CD14-positive monocyte (primary cell): ENCODE measurements around the gene TOPBP1. TPM values are rescaled to one million over a fixed set of nuclear protein-coding genes. Genes with fewer than 3 reads are reported as not detected.

Source experiments
- DNase-seq, 3 donors: peaks; one replicate each; pipeline ENCODE4 v3.0.0-alpha.2; 2011 to 2022
- H2AFZ ChIP-seq: 2 replicates; pipeline ENCODE4 v1.6.0; 2012; ENCODE audit warnings: mild to moderate bottlenecking, low read depth, low read length, inconsistent platforms; ENCODE audit not compliant: insufficient read depth, poor library complexity, severe bottlenecking
- H3K27ac ChIP-seq, 2 donors: 1 replicate in 1 of 2; 2 replicates in 1 of 2; pipeline ENCODE4 v1.5.1; 2012 to 2013; ENCODE audit warnings: low read length in 2 of 2, control low read depth in 1 of 2, inconsistent platforms in 1 of 2, low read depth in 1 of 2, mild to moderate bottlenecking in 1 of 2
- H3K27me3 ChIP-seq, 2 donors: one replicate each; pipeline versions ENCODE4 v1.6.0 to v1.6.1; 2011 to 2013; ENCODE audit warnings: low read length in 2 of 2; ENCODE audit not compliant: control insufficient read depth in 2 of 2, insufficient read depth in 2 of 2
- H3K36me3 ChIP-seq, 2 donors: replicated peaks in 1 of 2; 1 replicate in 1 of 2; 2 replicates in 1 of 2; pipeline versions ENCODE4 v1.5.1 to v1.6.1; 2012 to 2013; ENCODE audit warnings: low read length in 2 of 2, control low read depth in 1 of 2, inconsistent platforms in 1 of 2, mild to moderate bottlenecking in 1 of 2; ENCODE audit not compliant: insufficient read depth in 2 of 2, control insufficient read depth in 1 of 2
- H3K4me1 ChIP-seq, 2 donors: 1 replicate in 1 of 2; 2 replicates in 1 of 2; pipeline versions ENCODE4 v1.5.1 to v1.6.1; 2012 to 2013; ENCODE audit warnings: low read length in 2 of 2, control low read depth in 1 of 2, inconsistent platforms in 1 of 2, mild to moderate bottlenecking in 1 of 2, moderate library complexity in 1 of 2; ENCODE audit not compliant: insufficient read depth in 2 of 2, control insufficient read depth in 1 of 2
- H3K4me2 ChIP-seq: replicated peaks from 2 replicates; pipeline ENCODE3; 2012; ENCODE audit warnings: low read length, moderate library complexity, mild to moderate bottlenecking; ENCODE audit not compliant: poor library complexity, severe bottlenecking; ENCODE audit errors: extremely low read depth
- H3K4me3 ChIP-seq, 3 experiments: fragments of 200-600 bp in 1 of 3; sonication (generic) in 1 of 3; replicated peaks in 1 of 3; 1 replicate in 2 of 3; 2 replicates in 1 of 3; pipeline ENCODE4 v1.5.1; 2011 to 2013; ENCODE audit warnings: low read length in 3 of 3, mild to moderate bottlenecking in 3 of 3, control low read depth in 2 of 3, low read depth in 2 of 3, inconsistent platforms in 1 of 3, moderate library complexity in 1 of 3
- H3K79me2 ChIP-seq: 2 replicates; pipeline ENCODE4 v1.6.0; 2012; ENCODE audit warnings: mild to moderate bottlenecking, control low read depth, inconsistent platforms, low read length, moderate library complexity; ENCODE audit not compliant: insufficient read depth
- H3K9ac ChIP-seq: 2 replicates; pipeline ENCODE4 v1.6.0; 2017; ENCODE audit warnings: low read length, mild to moderate bottlenecking; ENCODE audit not compliant: insufficient read depth, poor library complexity, severe bottlenecking
- H3K9me3 ChIP-seq, 2 donors: replicated peaks in 1 of 2; 1 replicate in 1 of 2; 2 replicates in 1 of 2; pipeline versions ENCODE4 v1.5.1 to v1.6.1; 2012 to 2013; ENCODE audit warnings: low read length in 2 of 2, control low read depth in 1 of 2; ENCODE audit not compliant: control insufficient read depth in 1 of 2, insufficient read depth in 1 of 2
- H4K20me1 ChIP-seq: 2 replicates; pipeline ENCODE4 v1.6.0; 2012; ENCODE audit warnings: mild to moderate bottlenecking, low read length, control low read depth, moderate library complexity; ENCODE audit not compliant: insufficient read depth
- H3K27ac Mint-ChIP-seq, 7 donors: one replicate each; pipeline ENCODE4 v1.8.0; 2020; ENCODE audit warnings: mild to moderate bottlenecking in 7 of 7, mixed read lengths in 7 of 7, moderate library complexity in 6 of 7, inconsistent platforms in 2 of 7
- H3K27me3 Mint-ChIP-seq, 3 donors: one replicate each; pipeline ENCODE4 v1.8.0; 2021 to 2022; ENCODE audit warnings: low read depth in 3 of 3, mild to moderate bottlenecking in 3 of 3, mixed read lengths in 3 of 3, moderate library complexity in 3 of 3, inconsistent platforms in 1 of 3
- H3K36me3 Mint-ChIP-seq, 2 donors: one replicate each; pipeline ENCODE4 v1.8.0; 2020; ENCODE audit warnings: mixed read lengths in 2 of 2, inconsistent platforms in 1 of 2, mild to moderate bottlenecking in 1 of 2
- H3K4me1 Mint-ChIP-seq: one replicate; pipeline ENCODE4 v1.8.0; 2020; ENCODE audit warnings: mild to moderate bottlenecking, mixed read lengths
- H3K4me3 Mint-ChIP-seq, 2 donors: one replicate each; pipeline ENCODE4 v1.8.0; 2020; ENCODE audit warnings: mild to moderate bottlenecking in 2 of 2, mixed read lengths in 2 of 2, moderate library complexity in 1 of 2
- H3K9me3 Mint-ChIP-seq, 7 donors: one replicate each; pipeline ENCODE4 v1.8.0; 2020 to 2022; ENCODE audit warnings: mixed read lengths in 7 of 7, mild to moderate bottlenecking in 6 of 7, moderate library complexity in 6 of 7, inconsistent platforms in 2 of 7
- WGBS: methylation state at CpG from one replicate; pipeline ENCODE4 v1.1.5; 2013; ENCODE audit warnings: missing lambda C conversion rate; ENCODE audit not compliant: insufficient coverage; 5-methylcytosine and 5-hydroxymethylcytosine counted together
- intact Hi-C, 2 donors: fragments of 100-400 bp; cut with micrococcal nuclease; formaldehyde crosslinking; loops; one replicate each; pipeline versions ENCODE4 v1.15.0 to v1.15.1; 2023
- polyA plus RNA-seq, 3 donors: library from polyadenylated mRNA; depleted of rRNA in 1 of 3; unstranded in 2 of 3; stranded (reverse) in 1 of 3; fragments of 300-500 nt in 2 of 3; fragments of >200 nt in 1 of 3; fragmentation: Illumina TruSeq in 2 of 3; gene quantifications; 1 replicate in 2 of 3; 2 replicates in 1 of 3; pipeline ENCODE4 v1.2.3, GENCODE V29; 2012 to 2021
- TF ChIP-seq, protein P1 (sequence below): fragments of 200-600 bp; IDR thresholded peaks from one replicate; pipeline ENCODE4 v1.8.0; 2022; ENCODE audit warnings: antibody characterized with exemption, mild to moderate bottlenecking

TOPBP1 gene
- polyA plus RNA-seq, 3 donors = 4.9 to 24.3 (median 7.0) TPM

GRCh38 chr3:133608388-133608787, 53.4 kb downstream of the TOPBP1 start:
- H3K36me3 Mint-ChIP-seq = peaks cover 75 to 80% of the 10 kb centered on the region in 2 donors
- WGBS = no CpG with 5 or more reads among the region's 2 CpGs
- no peak overlapping the region for H3K27ac Mint-ChIP-seq

DNA sequence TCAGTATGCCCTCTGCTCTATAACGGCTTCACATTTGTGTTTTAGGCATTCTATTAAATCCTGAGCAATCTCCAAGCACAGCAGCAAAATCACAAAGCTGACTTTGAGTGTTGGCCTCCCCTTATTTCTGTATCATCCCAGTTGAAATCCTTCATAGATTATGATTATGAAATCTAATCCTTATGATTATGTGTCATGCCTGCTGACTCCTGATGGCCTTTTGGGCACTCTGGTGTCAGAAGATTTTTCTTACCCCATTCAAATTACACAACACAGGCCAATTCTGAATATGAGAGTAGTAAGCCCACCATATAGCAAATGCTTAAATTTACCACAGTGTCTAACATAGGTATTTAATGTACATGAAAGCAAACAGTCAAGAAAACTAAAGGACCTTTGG, 53.9 kb downstream of the TOPBP1 start:
- Histone ChIP-seq H3K79me2 (no peaks in the 10 kb centered on the region), H3K27ac (no peak overlapping the region), H3K36me3 (peaks cover 63 to 91% of the 10 kb centered on the region in 2 donors), H2AFZ (no peak overlapping the region), H3K9ac (no peak overlapping the region), H3K4me2 (no peak overlapping the region), H3K4me3 (no peak overlapping the region), H3K9me3 (no peaks in the 10 kb centered on the region), H4K20me1 (no peaks in the 10 kb centered on the region), H3K27me3 (no peaks in the 10 kb centered on the region), H3K4me1 (no peaks in the 10 kb centered on the region)
- no peaks in the 10 kb centered on the region for H3K4me1 Mint-ChIP-seq
- peak overlapping the region in 2 of 7 donors; percentile 6 to 42 for H3K27ac Mint-ChIP-seq
- H3K9me3 Mint-ChIP-seq = no peaks in the 10 kb centered on the region
- H3K4me3 Mint-ChIP-seq = no peak overlapping the region
- DNase-seq = no peak
- TF ChIP-seq, protein P1, sequence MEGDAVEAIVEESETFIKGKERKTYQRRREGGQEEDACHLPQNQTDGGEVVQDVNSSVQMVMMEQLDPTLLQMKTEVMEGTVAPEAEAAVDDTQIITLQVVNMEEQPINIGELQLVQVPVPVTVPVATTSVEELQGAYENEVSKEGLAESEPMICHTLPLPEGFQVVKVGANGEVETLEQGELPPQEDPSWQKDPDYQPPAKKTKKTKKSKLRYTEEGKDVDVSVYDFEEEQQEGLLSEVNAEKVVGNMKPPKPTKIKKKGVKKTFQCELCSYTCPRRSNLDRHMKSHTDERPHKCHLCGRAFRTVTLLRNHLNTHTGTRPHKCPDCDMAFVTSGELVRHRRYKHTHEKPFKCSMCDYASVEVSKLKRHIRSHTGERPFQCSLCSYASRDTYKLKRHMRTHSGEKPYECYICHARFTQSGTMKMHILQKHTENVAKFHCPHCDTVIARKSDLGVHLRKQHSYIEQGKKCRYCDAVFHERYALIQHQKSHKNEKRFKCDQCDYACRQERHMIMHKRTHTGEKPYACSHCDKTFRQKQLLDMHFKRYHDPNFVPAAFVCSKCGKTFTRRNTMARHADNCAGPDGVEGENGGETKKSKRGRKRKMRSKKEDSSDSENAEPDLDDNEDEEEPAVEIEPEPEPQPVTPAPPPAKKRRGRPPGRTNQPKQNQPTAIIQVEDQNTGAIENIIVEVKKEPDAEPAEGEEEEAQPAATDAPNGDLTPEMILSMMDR = no peak
- WGBS = 100% methylated on average over 1 of the region's 1 CpG
- intact Hi-C loops = no loop called here
- peaks cover 74 to 80% of the 10 kb centered on the region in 2 donors for H3K36me3 Mint-ChIP-seq
- H3K27me3 Mint-ChIP-seq = no peaks in the 10 kb centered on the region

More at GRCh38 chr3:133608388-133608787, 53.4 kb downstream of the TOPBP1 start:
- no peaks in the 10 kb centered on the region for H3K9me3 ChIP-seq
- Mint-ChIP-seq H3K9me3 (no peaks in the 10 kb centered on the region), H3K4me1 (no peaks in the 10 kb centered on the region), H3K27me3 (no peaks in the 10 kb centered on the region), H3K4me3 (no peak overlapping the region)
- H3K4me3 ChIP-seq = no peak overlapping the region
- H4K20me1 ChIP-seq = no peaks in the 10 kb centered on the region
- TF ChIP-seq, protein P1 = no peak
- intact Hi-C loops = no loop called here
- H3K4me1 ChIP-seq = no peaks in the 10 kb centered on the region
- no peak overlapping the region for H3K9ac ChIP-seq
- DNase-seq = no peak
- no peaks in the 10 kb centered on the region for H3K79me2 ChIP-seq
- H3K27ac ChIP-seq = no peak overlapping the region
- no peak overlapping the region for H3K4me2 ChIP-seq
- H3K36me3 ChIP-seq = peaks cover 63 to 91% of the 10 kb centered on the region in 2 donors
- H2AFZ ChIP-seq = no peak overlapping the region
- no peaks in the 10 kb centered on the region for H3K27me3 ChIP-seq
